ENCODE results near the gene IGLL5.
"Not testable (repeated sequence)": the region's sequence is repeated elsewhere in the genome, so short reads cannot be mapped to it uniquely, and the experiment has no call there.

Gene IGLL5

DNA sequence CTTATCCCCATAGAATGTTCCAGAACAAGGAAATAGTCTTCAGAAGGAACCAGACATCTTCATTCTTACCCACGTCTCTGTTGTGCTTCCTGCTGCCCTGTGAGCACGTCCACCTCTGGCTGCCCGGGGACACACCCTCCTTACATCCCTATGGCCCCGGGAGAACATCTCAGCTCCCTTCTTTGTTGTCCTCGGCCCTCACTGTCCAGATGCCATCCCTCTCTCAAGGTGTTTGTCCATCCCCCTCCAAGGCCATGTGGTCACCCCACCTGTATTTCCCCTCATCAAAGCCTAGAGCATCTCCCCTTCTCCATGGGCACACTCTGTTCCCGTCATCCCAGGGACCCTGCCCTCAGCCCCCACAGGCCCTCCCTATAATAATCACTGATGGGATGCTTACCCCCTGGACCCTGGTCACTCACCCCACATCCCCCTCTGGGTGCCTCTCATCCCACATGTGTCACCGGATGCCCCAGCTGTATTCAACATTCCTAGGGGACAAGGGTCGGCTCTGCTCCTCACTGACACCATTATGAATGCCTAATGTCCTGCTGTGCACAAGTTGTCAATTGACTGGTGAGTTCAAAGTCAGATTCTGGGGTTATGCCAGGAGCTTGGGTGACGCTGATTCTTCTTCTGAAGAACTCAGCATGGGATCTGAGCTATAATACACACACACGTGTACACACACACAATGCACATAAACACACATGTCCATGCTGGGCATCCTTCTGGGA lies 28.8 kb downstream of the IGLL5 start:
- DNase-seq, result no peak

DNA sequence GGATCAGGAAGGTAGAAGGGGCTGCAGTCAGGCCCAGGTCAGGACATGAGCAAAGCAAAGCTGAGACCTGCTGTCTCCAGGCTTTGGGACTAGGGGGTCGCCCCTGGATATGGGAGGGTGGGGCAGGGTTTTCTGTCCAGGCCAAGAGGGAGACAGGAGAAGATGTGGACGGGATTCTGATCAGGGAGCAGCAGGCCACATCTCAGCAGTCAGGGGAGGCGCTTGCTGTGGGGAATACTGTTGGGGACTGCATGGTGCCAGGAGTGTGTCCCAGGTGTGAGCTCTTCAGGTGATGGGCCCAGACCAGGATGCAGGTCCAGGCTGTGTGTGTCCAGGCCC lies 29.3 kb downstream of the IGLL5 start:
- DNase-seq, result no peak

GRCh38 chr22:22917377-22917776 lies 29.8 kb downstream of the IGLL5 start:
- DNase-seq, result no peak

DNA sequence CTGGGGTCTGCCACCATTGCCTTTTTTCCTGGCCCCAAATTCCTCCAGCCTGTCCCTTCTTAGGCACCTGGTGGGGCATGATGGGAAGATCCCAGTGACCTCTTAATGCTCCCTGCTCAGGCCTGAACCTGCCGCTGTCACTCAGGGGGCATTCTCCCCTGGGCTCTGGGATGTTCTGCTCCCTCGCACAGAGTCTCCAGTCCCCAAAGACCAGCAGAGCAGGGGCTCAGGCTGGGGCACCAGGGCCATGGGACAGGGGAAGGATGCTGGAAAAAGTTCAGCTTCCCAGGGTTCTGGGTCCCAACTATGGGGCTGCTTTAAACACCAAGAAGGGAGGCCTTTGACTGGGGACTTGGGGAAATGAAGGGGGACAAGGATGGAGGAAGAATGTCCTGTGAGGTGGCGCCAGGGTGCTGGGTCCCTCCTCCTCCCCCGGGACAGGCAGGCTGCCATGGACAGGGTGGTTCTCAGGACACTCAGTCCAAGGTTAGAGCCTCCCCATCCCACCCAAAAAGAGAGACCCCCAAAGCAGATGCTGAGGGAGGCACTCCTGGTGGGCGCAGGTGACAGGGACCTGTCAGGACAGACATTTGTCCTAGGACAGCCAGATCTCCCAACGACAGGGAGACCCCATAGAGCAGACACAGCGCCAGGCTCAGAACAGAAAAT lies 30.8 kb downstream of the IGLL5 start:
- DNase-seq, result no peak

GRCh38 chr22:22919041-22919440 lies 31.4 kb downstream of the IGLL5 start:
- no peak for DNase-seq

DNA sequence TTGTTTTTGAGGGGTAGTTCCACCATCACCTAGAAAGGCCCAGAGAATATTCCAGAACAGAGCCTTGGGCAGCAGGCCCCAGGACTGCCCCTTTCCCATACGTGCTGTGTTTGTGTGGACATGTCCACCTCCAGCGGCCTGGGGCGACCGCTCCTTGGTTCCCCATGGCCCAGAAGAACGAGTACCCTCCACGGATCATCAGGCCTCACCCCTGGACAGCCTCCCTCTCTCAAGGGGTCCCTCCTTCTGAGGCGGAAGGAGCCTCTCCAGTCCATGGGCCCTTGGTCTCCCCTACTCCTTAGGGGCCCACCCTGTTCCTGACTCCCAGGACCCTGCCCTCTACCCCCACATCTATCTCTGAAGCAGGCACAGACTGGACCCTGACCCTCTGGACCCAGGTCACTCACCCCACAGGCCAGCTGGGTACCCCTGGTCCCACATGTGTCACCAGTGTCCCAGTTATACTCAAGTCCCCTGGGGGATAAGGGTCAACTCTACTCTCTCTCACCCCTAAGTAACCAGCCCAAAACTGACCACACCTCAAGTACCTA lies 32.6 kb downstream of the IGLL5 start:
- DNase-seq, result no peak

GRCh38 chr22:22920910-22921550 lies 33.4 kb downstream of the IGLL5 start:
- no peak for DNase-seq

DNA sequence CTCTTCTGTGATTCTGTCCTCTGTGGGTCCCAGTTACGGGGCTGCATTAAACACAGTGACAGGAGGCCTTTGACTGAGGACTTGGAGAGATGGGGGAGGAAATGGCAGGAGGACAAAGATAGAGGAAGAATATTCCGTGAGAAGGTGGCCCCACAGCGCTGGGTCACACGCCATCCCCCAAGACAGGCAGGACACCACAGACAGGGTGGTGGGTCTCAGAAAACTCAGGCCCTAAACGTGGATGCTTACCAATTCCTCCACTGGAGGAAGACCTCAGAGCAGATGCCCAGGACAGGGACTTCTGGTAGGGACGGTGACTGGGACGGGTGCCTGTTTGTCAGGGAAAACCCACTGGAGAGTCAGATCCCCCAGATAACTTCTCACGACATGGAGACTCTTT lies 34.0 kb downstream of the IGLL5 start:
- DNase-seq, result no peak

- DNase-seq, result not testable (repeated sequence)
Measured at GRCh38 chr22:22922092-22922953, 34.7 kb downstream of the IGLL5 start.

- DNase-seq, result no peak
Measured at GRCh38 chr22:22922954-22923319, 35.3 kb downstream of the IGLL5 start.

DNA sequence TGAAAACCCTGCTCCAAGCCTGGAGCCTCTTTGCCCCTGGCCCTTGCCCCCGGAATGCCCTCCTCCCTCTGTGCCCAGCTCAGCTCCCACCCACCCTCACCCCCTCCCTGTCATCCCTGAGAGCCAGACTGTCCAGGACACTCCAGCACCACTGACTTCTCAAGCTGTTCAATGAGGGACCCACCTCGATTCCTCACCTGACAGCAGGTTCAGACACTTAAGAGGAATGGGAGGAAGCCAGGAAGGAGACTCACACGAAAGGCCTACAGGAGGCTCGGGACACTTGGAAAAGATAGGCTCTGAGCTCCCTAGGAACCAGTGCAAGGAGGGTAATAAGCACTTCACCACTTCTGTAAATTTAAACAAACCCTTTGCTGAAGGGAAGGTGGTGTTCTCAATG lies 35.8 kb downstream of the IGLL5 start:
- DNase-seq, result no peak

- no peak for DNase-seq
Measured at GRCh38 chr22:22923930-22924329, 36.3 kb downstream of the IGLL5 start.

- DNase-seq, result no peak
Measured at GRCh38 chr22:22924369-22925145, 36.9 kb downstream of the IGLL5 start.

GRCh38 chr22:22925146-22925804 lies 37.7 kb downstream of the IGLL5 start:
- DNase-seq, result no peak

DNA sequence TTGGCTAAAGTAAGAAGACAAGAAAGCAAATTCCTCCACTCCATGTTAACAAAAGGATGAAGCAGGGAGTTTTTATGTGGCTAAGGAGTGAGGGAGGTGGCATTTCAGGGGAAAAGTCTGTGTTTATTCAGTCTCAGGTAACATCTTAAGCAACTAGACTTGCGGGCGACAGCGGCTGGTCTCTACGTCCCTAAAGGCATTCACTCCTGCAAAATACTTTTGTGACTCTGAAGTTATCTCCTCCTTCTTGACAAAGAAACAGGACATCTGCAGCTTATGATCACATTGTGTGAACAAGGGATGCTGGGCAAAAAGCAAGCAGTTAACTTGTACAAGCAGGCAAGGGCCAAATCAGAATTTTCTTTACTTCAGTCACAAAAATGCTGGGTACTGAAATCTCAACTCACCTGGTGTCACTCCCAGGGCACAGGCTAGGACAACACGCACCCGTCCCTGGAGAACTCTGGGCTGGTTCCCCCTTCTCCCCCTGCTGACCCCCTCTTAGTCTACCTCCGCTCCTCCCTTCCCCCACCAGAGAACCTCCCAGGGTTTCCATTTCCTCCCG lies 38.3 kb downstream of the IGLL5 start:
- DNase-seq, result no peak

GRCh38 chr22:22926370-22927195 lies 39.0 kb downstream of the IGLL5 start:
- DNase-seq, result no peak

DNA sequence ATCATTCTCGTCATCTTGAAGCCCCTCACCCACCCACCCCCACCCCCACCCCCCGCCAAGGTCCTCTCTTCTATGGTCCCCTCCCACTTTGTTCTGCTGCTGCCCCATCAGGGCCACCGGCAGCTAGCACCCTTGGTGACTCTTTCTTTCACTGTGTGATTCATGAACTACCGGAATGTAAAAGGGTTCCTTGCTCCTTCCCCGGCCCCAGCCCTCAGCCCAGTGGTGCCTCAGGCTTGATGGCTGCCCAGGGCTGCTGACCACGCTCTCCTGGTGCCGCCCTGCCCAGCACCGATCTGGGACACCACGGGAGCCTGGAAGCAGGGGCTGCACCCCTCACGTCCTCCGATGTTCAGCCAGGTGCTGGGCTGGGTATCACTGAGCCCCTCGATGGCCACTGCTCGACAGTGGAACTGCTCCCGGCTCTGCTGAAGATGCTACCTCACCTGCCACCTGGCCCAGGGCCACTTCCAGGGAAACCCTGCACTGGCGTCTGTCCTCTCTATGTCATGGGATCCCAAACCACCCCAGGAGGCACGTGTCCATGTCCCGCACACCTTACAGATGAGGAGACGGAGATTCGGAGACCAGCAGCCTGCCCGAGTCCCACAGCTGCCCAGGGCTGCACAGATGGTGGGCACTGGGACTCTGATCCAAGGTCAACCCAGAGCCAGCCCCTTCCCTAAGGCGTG lies 39.7 kb downstream of the IGLL5 start:
- no peak for DNase-seq

DNA sequence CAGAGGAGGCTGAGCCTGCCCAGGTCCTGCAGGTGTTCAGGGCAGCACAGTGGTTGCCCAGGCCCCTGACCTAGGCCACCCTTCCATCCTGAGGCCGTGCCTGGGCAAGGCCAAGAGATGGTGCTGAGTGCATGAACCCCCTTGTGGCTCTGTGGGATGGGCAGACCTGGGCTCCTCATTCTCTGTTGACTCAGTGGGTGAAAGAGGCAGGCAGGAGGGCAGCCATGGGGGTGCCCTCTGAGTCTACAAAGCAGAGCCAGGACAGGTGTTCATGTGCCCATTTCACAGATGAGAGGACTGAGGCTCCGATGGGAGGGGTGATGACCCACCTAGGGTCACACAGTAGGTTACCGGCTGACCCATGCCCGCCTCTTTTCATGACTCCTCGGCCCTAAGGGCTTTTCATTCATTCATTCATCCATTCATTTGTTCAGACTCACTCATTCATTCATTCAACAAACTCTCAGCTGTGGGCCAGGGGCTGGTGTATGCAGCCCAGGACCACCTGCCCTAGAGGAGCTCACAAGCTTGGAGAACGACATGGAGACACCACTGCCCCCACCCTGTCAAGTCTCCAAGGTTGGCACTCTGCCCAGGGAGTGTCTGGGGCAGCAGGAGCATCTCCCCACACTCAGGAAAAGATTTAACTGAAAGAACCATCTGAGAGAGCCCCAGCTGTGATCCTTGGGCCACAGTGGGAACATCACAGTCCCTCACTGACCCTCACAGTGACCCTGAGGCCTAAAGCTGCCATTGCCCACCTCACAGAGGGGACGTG lies 40.5 kb downstream of the IGLL5 start:
- no peak for DNase-seq
